GM12892 (cell line): ENCODE results near the gene COL6A2.

Experiments
- DNase-seq: peaks from one replicate; pipeline ENCODE4 v3.0.0; 2011; ENCODE audit not compliant: insufficient read length
- FAIRE-seq: peaks from 2 replicates; lab custom pipeline; 2011; peaks lifted over from hg19 to GRCh38; lab: Jason Lieb, UNC
- POLR2A ChIP-seq: IDR thresholded peaks from 2 replicates; pipeline ENCODE4 v1.6.1; 2011; ENCODE audit warnings: low read depth, low read length, control low read depth
- POLR2AphosphoS5 ChIP-seq: IDR thresholded peaks from 2 replicates; pipeline ENCODE4 v1.6.1; 2011; ENCODE audit warnings: low read depth, low read length, control low read depth
- TAF1 ChIP-seq: IDR thresholded peaks from 2 replicates; pipeline ENCODE4 v1.6.1; 2011; ENCODE audit warnings: low read depth, mild to moderate bottlenecking, control low read depth, low read length, borderline replicate concordance

The COL6A2 gene

GRCh38 chr21:46149205-46149901 is 51.4 kb downstream of the COL6A2 start:
- FAIRE-seq (no peak), DNase-seq (no peak)
- TF ChIP-seq TAF1 (no peak), POLR2A (no peak), POLR2AphosphoS5 (no peak)

GRCh38 chr21:46150073-46150472 is 52.2 kb downstream of the COL6A2 start:
- DNase-seq (no peak), FAIRE-seq (no peak)

GRCh38 chr21:46150491-46151121 is 52.7 kb downstream of the COL6A2 start:
- TF ChIP-seq TAF1 (no peak), POLR2A (no peak), POLR2AphosphoS5 (no peak)
- DNase-seq (no peak), FAIRE-seq (no peak)

More at GRCh38 chr21:46150073-46150472, 52.2 kb downstream of the COL6A2 start:
- no peak for TF ChIP-seq POLR2A
- no peak for TF ChIP-seq POLR2AphosphoS5
- TF ChIP-seq TAF1 = no peak

- FAIRE-seq = no peak
- TF ChIP-seq POLR2A (no peak), TAF1 (no peak), POLR2AphosphoS5 (no peak)
- no peak for DNase-seq
Observed at GRCh38 chr21:46151261-46151988, 53.5 kb downstream of the COL6A2 start.

GRCh38 chr21:46151989-46152926 is 54.3 kb downstream of the COL6A2 start:
- FAIRE-seq (no peak), DNase-seq (no peak)
- no peak for TF ChIP-seq POLR2AphosphoS5
- TF ChIP-seq TAF1 = no peak
- no peak for TF ChIP-seq POLR2A

- FAIRE-seq (no peak), DNase-seq (no peak)
- TF ChIP-seq TAF1 (no peak), POLR2A (no peak), POLR2AphosphoS5 (no peak)
Observed at GRCh38 chr21:46152927-46153246, 55.0 kb downstream of the COL6A2 start.

- FAIRE-seq (no peak), DNase-seq (peak; percentile 62)
- no peak for TF ChIP-seq TAF1
- TF ChIP-seq POLR2AphosphoS5 = no peak
- no peak for TF ChIP-seq POLR2A
Observed at GRCh38 chr21:46153247-46154154, 55.6 kb downstream of the COL6A2 start.

- TF ChIP-seq TAF1 (no peak), POLR2AphosphoS5 (no peak), POLR2A (no peak)
- DNase-seq = no peak
- no peak for FAIRE-seq
Observed at GRCh38 chr21:46154155-46154954, 56.4 kb downstream of the COL6A2 start.

- TF ChIP-seq TAF1 (no peak), POLR2AphosphoS5 (no peak), POLR2A (no peak)
- DNase-seq (no peak), FAIRE-seq (no peak)
Observed at GRCh38 chr21:46154955-46155513, 57.1 kb downstream of the COL6A2 start.
